OCI-LY7 (cell line): ENCODE data around the gene FANCI. TPM values are rescaled to one million over a fixed set of nuclear protein-coding genes. Genes with fewer than 3 reads are reported as not detected.

ENCODE experiments used
- BruUV-seq: library from RNA; stranded (reverse); fragments of 400-500 nt; replicated peaks from 2 replicates; lab custom pipeline; 2021; lab: Mats Ljungman, UMichigan
- CTCF ChIA-PET: fragments of 300-600 bp; sonication (Branson Sonifier 250); formaldehyde crosslinking; loops from one replicate; lab custom pipeline; 2022; ENCODE audit warnings: antibody characterized with exemption; ENCODE audit not compliant: unreplicated experiment; lab: Charles Lee
- POLR2A ChIA-PET: fragments of 300-600 bp; sonication (Branson Sonifier 250); formaldehyde crosslinking; loops from one replicate; lab custom pipeline; 2022; ENCODE audit warnings: antibody characterized with exemption; lab: Charles Lee
- DNase-seq: peaks from one replicate; pipeline ENCODE4 v3.0.0-alpha.2; 2015; ENCODE audit warnings: low spot score
- H2AFZ ChIP-seq: fragments of 200-600 bp; sonication (generic), shearing (Covaris generic); 2 replicates; pipeline ENCODE4 v1.6.1; 2014; ENCODE audit warnings: mild to moderate bottlenecking, antibody characterized with exemption, low read length, moderate library complexity
- H3K27ac ChIP-seq: fragments of 200-600 bp; sonication (generic); 2 replicates; pipeline ENCODE4 v1.5.1; 2014; ENCODE audit warnings: mixed run types, low read depth, mild to moderate bottlenecking, moderate library complexity, low read length, inconsistent platforms; ENCODE audit not compliant: poor library complexity, severe bottlenecking
- H3K36me3 ChIP-seq: fragments of 200-600 bp; sonication (generic); 2 replicates; pipeline ENCODE4 v1.6.1; 2014; ENCODE audit warnings: mild to moderate bottlenecking, antibody characterized with exemption, low read length, moderate library complexity, mixed read lengths; ENCODE audit not compliant: insufficient read depth
- H3K4me1 ChIP-seq: fragments of 200-600 bp; sonication (generic); 2 replicates; pipeline ENCODE4 v1.5.1; 2014; ENCODE audit warnings: mild to moderate bottlenecking, low read length; ENCODE audit not compliant: insufficient read depth, poor library complexity, severe bottlenecking
- H3K4me2 ChIP-seq: fragments of 200-600 bp; sonication (generic); 2 replicates; pipeline ENCODE4 v1.6.1; 2014; ENCODE audit warnings: mild to moderate bottlenecking, low read length
- H3K4me3 ChIP-seq: fragments of 200-600 bp; sonication (generic); 2 replicates; pipeline ENCODE4 v1.5.1; 2014; ENCODE audit warnings: mild to moderate bottlenecking, low read depth, low read length; ENCODE audit not compliant: poor library complexity, severe bottlenecking
- H3K79me2 ChIP-seq: fragments of 200-600 bp; sonication (generic); 2 replicates; pipeline ENCODE4 v1.6.1; 2016; ENCODE audit warnings: low read depth, mild to moderate bottlenecking, low read length, moderate library complexity, mixed read lengths; ENCODE audit not compliant: insufficient read depth
- H3K9me2 ChIP-seq: fragments of 200-600 bp; sonication (generic); 2 replicates; pipeline ENCODE4 v1.6.1; 2016; ENCODE audit warnings: mild to moderate bottlenecking, low read length, mixed read lengths; ENCODE audit not compliant: insufficient read depth
- H3K9me3 ChIP-seq: fragments of 200-600 bp; sonication (generic); 2 replicates; pipeline ENCODE4 v1.6.1; 2014; ENCODE audit warnings: mild to moderate bottlenecking, mixed run types, low read length, mixed read lengths
- H4K20me1 ChIP-seq: fragments of 200-600 bp; sonication (generic); 2 replicates; pipeline ENCODE4 v1.6.1; 2014; ENCODE audit warnings: mild to moderate bottlenecking, antibody characterized with exemption, low read length, moderate library complexity, mixed read lengths; ENCODE audit not compliant: insufficient read depth
- CTCF ChIP-seq: fragments of 200-600 bp; sonication (generic); conservative IDR thresholded peaks from 2 replicates; pipeline ENCODE4 v1.5.1; 2014; ENCODE audit warnings: mild to moderate bottlenecking, antibody characterized with exemption, low read length, moderate library complexity, mixed read lengths
- EZH2phosphoT487 ChIP-seq: fragments of 200-600 bp; sonication (generic); IDR thresholded peaks from 2 replicates; pipeline ENCODE4 v1.6.1; 2018; ENCODE audit warnings: low read depth, borderline replicate concordance, mild to moderate bottlenecking, mixed run types, antibody characterized with exemption, low read length, moderate library complexity, mixed read lengths
- intact Hi-C: fragments of 100-400 bp; cut with micrococcal nuclease; formaldehyde crosslinking; loops from one replicate; pipeline ENCODE4 v1.10.0; 2022; ENCODE audit not compliant: unreplicated experiment
- total RNA-seq, 2 experiments: library from RNA; depleted of rRNA in 1 of 2; stranded (reverse); fragments of >200 nt in 1 of 2; shearing (Covaris generic) in 1 of 2; gene quantifications; 2 replicates each; pipeline ENCODE4 v1.2.3, GENCODE V29; 2014 to 2022

FANCI gene
- total RNA-seq, 2 experiments from 2014 or later: 112 to 211 TPM

GRCh38 chr15:89303986-89304385, 60.2 kb downstream of the FANCI start:
- H3K9me3 ChIP-seq: no peaks in the 10 kb centered on the region
- no peaks in the 10 kb centered on the region for H3K9me2 ChIP-seq
- TF ChIP-seq EZH2phosphoT487 (no peak), CTCF (no peak)
- ChIA-PET POLR2A (no interaction called here), CTCF (no interaction called here)
- no peak overlapping the region for H2AFZ ChIP-seq
- no peaks in the 10 kb centered on the region for H4K20me1 ChIP-seq
- no peak overlapping the region for H3K27ac ChIP-seq
- intact Hi-C loops: loop anchor here (5.0 kb wide), 2 partner anchors 42 to 97 kb away; no protein-coding TSS in a partner anchor
- H3K36me3 ChIP-seq: peaks cover 99% of the 10 kb centered on the region
- no peaks in the 10 kb centered on the region for H3K79me2 ChIP-seq
- no TSS peak for BruUV-seq
- no peak for DNase-seq
- no peak overlapping the region for H3K4me3 ChIP-seq
- no peak overlapping the region for H3K4me2 ChIP-seq
- no peaks in the 10 kb centered on the region for H3K4me1 ChIP-seq

- Histone ChIP-seq H3K79me2 (no peaks in the 10 kb centered on the region), H3K27ac (no peak overlapping the region), H3K9me2 (no peaks in the 10 kb centered on the region), H3K36me3 (peaks cover 99% of the 10 kb centered on the region), H4K20me1 (no peaks in the 10 kb centered on the region), H3K4me2 (no peak overlapping the region), H3K9me3 (no peaks in the 10 kb centered on the region), H2AFZ (no peak overlapping the region), H3K4me1 (no peaks in the 10 kb centered on the region), H3K4me3 (no peak overlapping the region)
- intact Hi-C loops: no loop called here
- no peak for DNase-seq
- ChIA-PET CTCF (no interaction called here), POLR2A (interaction anchor here (0.5 to 1.6 kb wide), 2 partner anchors 28 to 47 kb away, joined by 3 to 4 read pairs; no protein-coding TSS in a partner anchor)
- BruUV-seq: no TSS peak
- TF ChIP-seq EZH2phosphoT487 (no peak), CTCF (no peak)
Observed at GRCh38 chr15:89305395-89305794, 61.6 kb downstream of the FANCI start.

- CTCF ChIA-PET: no interaction called here
- intact Hi-C loops: no loop called here
- Histone ChIP-seq H3K9me3 (no peaks in the 10 kb centered on the region), H3K9me2 (no peaks in the 10 kb centered on the region), H3K4me1 (no peaks in the 10 kb centered on the region), H3K4me3 (no peak overlapping the region), H3K4me2 (no peak overlapping the region), H3K79me2 (no peaks in the 10 kb centered on the region), H3K27ac (no peak overlapping the region), H2AFZ (no peak overlapping the region), H3K36me3 (peaks cover 96% of the 10 kb centered on the region), H4K20me1 (no peaks in the 10 kb centered on the region)
- no TSS peak for BruUV-seq
- TF ChIP-seq EZH2phosphoT487 (no peak), CTCF (no peak)
- POLR2A ChIA-PET: interaction anchor here (1.3 kb wide), 1 partner anchor 22 kb away, joined by 4 read pairs; no protein-coding TSS in a partner anchor
- DNase-seq: no peak
Observed at GRCh38 chr15:89307046-89307587, 63.3 kb downstream of the FANCI start.
